CD4-positive, alpha-beta T cell (primary cell): ENCODE results near the gene SLC4A1. TPM values are rescaled to one million over a fixed set of nuclear protein-coding genes. Genes with fewer than 3 reads are reported as not detected.

ENCODE experiments used
- ATAC-seq: fragments of 200-7000 bp; cut with Tn5 transposase; one replicate; pipeline ENCODE4 v1.10.0; 2022; ENCODE audit warnings: mild to moderate bottlenecking; ENCODE audit not compliant: poor library complexity
- CTCF ChIA-PET: fragments of 350-600 bp; sonication (Branson Sonifier 250); formaldehyde crosslinking; loops from one replicate; lab custom pipeline; 2021; ENCODE audit warnings: antibody characterized with exemption, inconsistent platforms; lab: Charles Lee
- POLR2A ChIA-PET: fragments of 350-600 bp; sonication (Branson Sonifier 250); formaldehyde crosslinking; loops from one replicate; lab custom pipeline; 2021; ENCODE audit warnings: antibody characterized with exemption, inconsistent platforms; lab: Charles Lee
- DNase-seq, 14 experiments: peaks; one replicate each; pipeline ENCODE4 v3.0.0-alpha.2; 2013 to 2020; ENCODE audit warnings: mixed read lengths in 2 of 14
- H3K27ac ChIP-seq, 2 donors: one replicate each; pipeline versions ENCODE4 v1.5.1 to v1.7.0; 2013; ENCODE audit warnings: low read length in 2 of 2, low read depth in 1 of 2, mild to moderate bottlenecking in 1 of 2
- H3K27me3 ChIP-seq, 2 experiments: 1 replicate in 1 of 2; 2 replicates in 1 of 2; pipeline versions ENCODE4 v1.6.1 to v1.7.0; 2013; ENCODE audit warnings: low read length in 2 of 2, control low read depth in 1 of 2, mild to moderate bottlenecking in 1 of 2, moderate library complexity in 1 of 2; ENCODE audit not compliant: insufficient read depth in 2 of 2, control insufficient read depth in 1 of 2
- H3K36me3 ChIP-seq: one replicate; pipeline ENCODE4 v1.6.1; 2013; ENCODE audit warnings: low read length, control low read depth; ENCODE audit not compliant: insufficient read depth
- H3K4me1 ChIP-seq: one replicate; pipeline ENCODE4 v1.6.1; 2013; ENCODE audit warnings: low read length, control low read depth; ENCODE audit not compliant: insufficient read depth
- H3K4me3 ChIP-seq: one replicate; pipeline ENCODE4 v1.5.1; 2013; ENCODE audit warnings: mild to moderate bottlenecking, low read length, moderate library complexity
- H3K9me3 ChIP-seq, 2 experiments: 1 replicate in 1 of 2; 2 replicates in 1 of 2; pipeline versions ENCODE4 v1.6.1 to v1.7.0; 2013; ENCODE audit warnings: low read length in 2 of 2, mild to moderate bottlenecking in 2 of 2, control low read depth in 1 of 2, moderate library complexity in 1 of 2; ENCODE audit not compliant: control insufficient read depth in 1 of 2, insufficient read depth in 1 of 2
- H3K27ac Mint-ChIP-seq: one replicate; pipeline ENCODE4 v1.8.0; 2020; ENCODE audit warnings: mixed read lengths
- H3K27me3 Mint-ChIP-seq: one replicate; pipeline ENCODE4 v1.8.0; 2021; ENCODE audit warnings: mixed read lengths
- H3K36me3 Mint-ChIP-seq: one replicate; pipeline ENCODE4 v1.8.0; 2021; ENCODE audit warnings: low read depth, mixed read lengths
- H3K4me1 Mint-ChIP-seq: one replicate; pipeline ENCODE4 v1.8.0; 2021; ENCODE audit warnings: low read depth, mixed read lengths
- H3K4me3 Mint-ChIP-seq: one replicate; pipeline ENCODE4 v1.8.0; 2020; ENCODE audit warnings: mild to moderate bottlenecking, mixed read lengths
- H3K9me3 Mint-ChIP-seq: one replicate; pipeline ENCODE4 v1.8.0; 2020; ENCODE audit warnings: mixed read lengths
- CTCF ChIP-seq: fragments of 200-600 bp; IDR thresholded peaks from one replicate; pipeline ENCODE4 v1.8.0; 2022; ENCODE audit warnings: antibody characterized with exemption, mild to moderate bottlenecking
- intact Hi-C, 2 experiments: fragments of 100-400 bp; cut with DNase I in 1 of 2; cut with micrococcal nuclease in 1 of 2; formaldehyde crosslinking; loops; one replicate each; pipeline versions ENCODE4 v1.15.1 to v1.9.0; 2023 to 2025; cut with DNase I, micrococcal nuclease
- total RNA-seq, 174 experiments: library from RNA in 2 of 174; stranded (reverse) in 2 of 174; gene quantifications; one replicate each; pipeline ENCODE4 v1.2.3 and lab custom pipeline; 2021 to 2026

SLC4A1 gene
- total RNA-seq, 2 experiments from 2014 or later = not detected

GRCh38 chr17:44255915-44256314 is 12.0 kb downstream of the SLC4A1 start:
- CTCF ChIA-PET = no interaction called here
- no peaks in the 10 kb centered on the region for H3K36me3 ChIP-seq
- H3K9me3 Mint-ChIP-seq = no peaks in the 10 kb centered on the region
- H3K27ac ChIP-seq = no peak overlapping the region
- DNase-seq (no peak), ATAC-seq (no peak)
- H3K9me3 ChIP-seq = no peaks in the 10 kb centered on the region
- H3K4me3 Mint-ChIP-seq = no peak overlapping the region
- no peaks in the 10 kb centered on the region for H3K36me3 Mint-ChIP-seq
- no peak for TF ChIP-seq CTCF
- H3K4me3 ChIP-seq = no peak overlapping the region
- POLR2A ChIA-PET = no interaction called here
- no peaks in the 10 kb centered on the region for H3K27me3 Mint-ChIP-seq
- H3K27ac Mint-ChIP-seq = no peak overlapping the region
- H3K4me1 Mint-ChIP-seq = no peaks in the 10 kb centered on the region
- intact Hi-C loops = no loop called here
- no peaks in the 10 kb centered on the region for H3K27me3 ChIP-seq
- no peaks in the 10 kb centered on the region for H3K4me1 ChIP-seq

- TF ChIP-seq CTCF = no peak
- POLR2A ChIA-PET = no interaction called here
- CTCF ChIA-PET = no interaction called here
- H3K9me3 ChIP-seq = no peaks in the 10 kb centered on the region
- peaks cover 11% of the 10 kb centered on the region for H3K4me1 Mint-ChIP-seq
- H3K4me3 Mint-ChIP-seq = no peak overlapping the region
- no peaks in the 10 kb centered on the region for H3K36me3 Mint-ChIP-seq
- H3K27ac ChIP-seq = no peak overlapping the region
- no peaks in the 10 kb centered on the region for H3K4me1 ChIP-seq
- H3K27me3 Mint-ChIP-seq = no peaks in the 10 kb centered on the region
- no peak for DNase-seq
- H3K9me3 Mint-ChIP-seq = no peaks in the 10 kb centered on the region
- ATAC-seq = no peak
- H3K27me3 ChIP-seq = no peaks in the 10 kb centered on the region
- no peak overlapping the region for H3K4me3 ChIP-seq
- no peak overlapping the region for H3K27ac Mint-ChIP-seq
- intact Hi-C loops = no loop called here
- no peaks in the 10 kb centered on the region for H3K36me3 ChIP-seq
Measured at GRCh38 chr17:44254361-44255095, 13.4 kb downstream of the SLC4A1 start.

GRCh38 chr17:44253006-44253405 is 14.9 kb downstream of the SLC4A1 start:
- intact Hi-C loops = no loop called here
- Histone ChIP-seq H3K27ac (no peak overlapping the region), H3K4me1 (peaks cover 11% of the 10 kb centered on the region), H3K9me3 (no peaks in the 10 kb centered on the region), H3K36me3 (no peaks in the 10 kb centered on the region), H3K4me3 (no peak overlapping the region), H3K27me3 (no peaks in the 10 kb centered on the region)
- H3K27me3 Mint-ChIP-seq = no peaks in the 10 kb centered on the region
- no peaks in the 10 kb centered on the region for H3K9me3 Mint-ChIP-seq
- no peak overlapping the region for H3K27ac Mint-ChIP-seq
- H3K4me3 Mint-ChIP-seq = no peak overlapping the region
- ChIA-PET POLR2A (no interaction called here), CTCF (no interaction called here)
- peaks cover 25% of the 10 kb centered on the region for H3K4me1 Mint-ChIP-seq
- DNase-seq (no peak), ATAC-seq (no peak)
- H3K36me3 Mint-ChIP-seq = no peaks in the 10 kb centered on the region
- TF ChIP-seq CTCF = no peak
